22Rv1 (cell line): ENCODE data around the gene TMEM8B.

ENCODE experiments used
- ZFX ChIP-seq: fragments of 450-650 bp; IDR thresholded peaks from 2 replicates; pipeline ENCODE4 v1.6.1; 2017; ENCODE audit warnings: antibody characterized with exemption, borderline replicate concordance
- TF ChIP-seq, protein P1 (sequence below): fragments of 450-650 bp; IDR thresholded peaks from 2 replicates; pipeline ENCODE4 v1.5.1; 2017; ENCODE audit warnings: mild to moderate bottlenecking

DNA sequence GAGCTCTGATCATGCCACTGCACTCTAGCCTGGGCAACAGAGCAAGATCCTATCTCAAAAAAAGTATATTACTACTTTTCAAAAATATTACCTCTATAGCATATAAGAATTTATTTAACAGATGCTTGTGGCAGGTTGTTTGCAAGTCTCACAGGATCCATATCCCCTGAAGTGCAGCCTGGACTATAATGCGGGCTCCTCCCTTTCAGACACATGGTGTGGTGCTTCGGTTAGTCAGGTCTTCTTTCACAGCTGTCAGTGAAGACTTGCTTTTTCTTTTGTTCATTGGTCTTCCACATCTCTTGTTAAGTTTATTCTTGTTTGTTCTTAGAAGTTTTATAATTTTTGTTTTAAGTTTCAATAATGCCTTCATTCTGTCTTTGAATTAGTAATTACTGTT is 67.5 kb downstream of the TMEM8B start:
- TF ChIP-seq, protein P1, sequence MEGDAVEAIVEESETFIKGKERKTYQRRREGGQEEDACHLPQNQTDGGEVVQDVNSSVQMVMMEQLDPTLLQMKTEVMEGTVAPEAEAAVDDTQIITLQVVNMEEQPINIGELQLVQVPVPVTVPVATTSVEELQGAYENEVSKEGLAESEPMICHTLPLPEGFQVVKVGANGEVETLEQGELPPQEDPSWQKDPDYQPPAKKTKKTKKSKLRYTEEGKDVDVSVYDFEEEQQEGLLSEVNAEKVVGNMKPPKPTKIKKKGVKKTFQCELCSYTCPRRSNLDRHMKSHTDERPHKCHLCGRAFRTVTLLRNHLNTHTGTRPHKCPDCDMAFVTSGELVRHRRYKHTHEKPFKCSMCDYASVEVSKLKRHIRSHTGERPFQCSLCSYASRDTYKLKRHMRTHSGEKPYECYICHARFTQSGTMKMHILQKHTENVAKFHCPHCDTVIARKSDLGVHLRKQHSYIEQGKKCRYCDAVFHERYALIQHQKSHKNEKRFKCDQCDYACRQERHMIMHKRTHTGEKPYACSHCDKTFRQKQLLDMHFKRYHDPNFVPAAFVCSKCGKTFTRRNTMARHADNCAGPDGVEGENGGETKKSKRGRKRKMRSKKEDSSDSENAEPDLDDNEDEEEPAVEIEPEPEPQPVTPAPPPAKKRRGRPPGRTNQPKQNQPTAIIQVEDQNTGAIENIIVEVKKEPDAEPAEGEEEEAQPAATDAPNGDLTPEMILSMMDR = no peak
- TF ChIP-seq ZFX = no peak
